Liver (tissue), 9 donors: Measurements from ENCODE around the gene UGT1A7. TPM values are rescaled to one million over a fixed set of nuclear protein-coding genes. Genes with fewer than 3 reads are reported as not detected.
A peak's percentile ranks its signal among the peaks of the same experiment; 100 is the strongest.

ENCODE experiments used
- DNase-seq: peaks from one replicate; pipeline ENCODE4 v3.0.0-alpha.2; 2017; ENCODE audit warnings: low spot score
- H3K27ac ChIP-seq, 2 donors: one replicate each; pipeline ENCODE4 v1.7.0; 2013; ENCODE audit warnings: inconsistent platforms in 2 of 2, low read length in 2 of 2, control low read depth in 1 of 2, low read depth in 1 of 2, mild to moderate bottlenecking in 1 of 2
- H3K27me3 ChIP-seq, 4 donors: one replicate each; pipeline versions ENCODE4 v1.6.1 to v1.7.0; 2013; ENCODE audit warnings: low read length in 3 of 4, inconsistent platforms in 1 of 4, mild to moderate bottlenecking in 1 of 4, moderate library complexity in 1 of 4; ENCODE audit not compliant: control insufficient read depth in 4 of 4, insufficient read depth in 4 of 4
- H3K36me3 ChIP-seq, 4 donors: one replicate each; pipeline versions ENCODE4 v1.6.1 to v1.7.0; 2013; ENCODE audit warnings: low read length in 3 of 4, mild to moderate bottlenecking in 3 of 4, low read depth in 1 of 4, moderate library complexity in 1 of 4; ENCODE audit not compliant: control insufficient read depth in 4 of 4, insufficient read depth in 3 of 4
- H3K4me1 ChIP-seq, 4 donors: one replicate each; pipeline versions ENCODE4 v1.6.1 to v1.7.0; 2013; ENCODE audit warnings: low read length in 3 of 4, mild to moderate bottlenecking in 3 of 4, moderate library complexity in 1 of 4; ENCODE audit not compliant: control insufficient read depth in 4 of 4, insufficient read depth in 4 of 4
- H3K4me3 ChIP-seq, 3 donors: one replicate each; pipeline versions ENCODE4 v1.6.1 to v1.7.0; 2013; ENCODE audit warnings: low read length in 3 of 3, control low read depth in 1 of 3, low read depth in 1 of 3, mild to moderate bottlenecking in 1 of 3
- H3K9ac ChIP-seq, 2 donors: one replicate each; pipeline ENCODE4 v1.7.0; 2013; ENCODE audit warnings: low read length in 2 of 2, mild to moderate bottlenecking in 2 of 2, moderate library complexity in 2 of 2, control low read depth in 1 of 2, low read depth in 1 of 2
- H3K9me3 ChIP-seq, 4 donors: one replicate each; pipeline versions ENCODE4 v1.6.1 to v1.7.0; 2013; ENCODE audit warnings: low read length in 3 of 4; ENCODE audit not compliant: control insufficient read depth in 4 of 4
- EGR1 ChIP-seq, 2 donors: IDR thresholded peaks; 2 replicates each; pipeline ENCODE4 v1.6.1; 2016 to 2018; ENCODE audit warnings: antibody characterized with exemption in 2 of 2, low read depth in 2 of 2
- FOXA1 ChIP-seq: IDR thresholded peaks from 2 replicates; pipeline ENCODE4 v1.6.1; 2016; ENCODE audit warnings: antibody characterized with exemption
- FOXA2 ChIP-seq: IDR thresholded peaks from 2 replicates; pipeline ENCODE4 v1.6.1; 2016; ENCODE audit warnings: antibody characterized with exemption
- GABPA ChIP-seq, 2 donors: IDR thresholded peaks in 1 of 2; conservative IDR thresholded peaks in 1 of 2; 2 replicates each; pipeline ENCODE4 v1.6.1; 2016; ENCODE audit warnings: antibody characterized with exemption in 2 of 2, mild to moderate bottlenecking in 1 of 2, moderate library complexity in 1 of 2
- HNF4A ChIP-seq, 2 donors: conservative IDR thresholded peaks; 2 replicates each; pipeline ENCODE4 v1.6.1; 2016; ENCODE audit warnings: antibody characterized with exemption in 2 of 2, mild to moderate bottlenecking in 2 of 2
- HNF4G ChIP-seq: IDR thresholded peaks from 2 replicates; pipeline ENCODE4 v1.6.1; 2016; ENCODE audit warnings: antibody characterized with exemption
- JUND ChIP-seq, 2 donors: IDR thresholded peaks; 2 replicates each; pipeline ENCODE4 v1.6.1; 2016; ENCODE audit warnings: antibody characterized with exemption in 2 of 2
- MAX ChIP-seq: IDR thresholded peaks from 2 replicates; pipeline ENCODE4 v1.6.1; 2016; ENCODE audit warnings: antibody characterized with exemption
- NR2F2 ChIP-seq: IDR thresholded peaks from 2 replicates; pipeline ENCODE4 v1.6.1; 2016; ENCODE audit warnings: antibody characterized with exemption
- RAD21 ChIP-seq, 2 donors: IDR thresholded peaks; 2 replicates each; pipeline ENCODE4 v1.6.1; 2016; ENCODE audit warnings: antibody characterized with exemption in 2 of 2, mild to moderate bottlenecking in 2 of 2
- RXRA ChIP-seq, 2 donors: IDR thresholded peaks; 2 replicates each; pipeline ENCODE4 v1.6.1; 2017 to 2018; ENCODE audit warnings: antibody characterized with exemption in 2 of 2, mild to moderate bottlenecking in 1 of 2
- SP1 ChIP-seq: IDR thresholded peaks from 2 replicates; pipeline ENCODE4 v1.6.1; 2018; ENCODE audit warnings: antibody characterized with exemption, mild to moderate bottlenecking
- YY1 ChIP-seq: IDR thresholded peaks from 2 replicates; pipeline ENCODE4 v1.6.1; 2016; ENCODE audit warnings: antibody characterized with exemption, mild to moderate bottlenecking
- WGBS: extraction: QIAGEN DNeasy Blood & Tissue Kit; methylation state at CpG from one replicate; pipeline ENCODE4 v1.1.7; 2013; 5-methylcytosine and 5-hydroxymethylcytosine counted together
- polyA plus RNA-seq, 2 donors: library from polyadenylated mRNA; stranded (reverse) in 1 of 2; unstranded in 1 of 2; fragments of 200-250 nt in 1 of 2; fragments of >200 nt in 1 of 2; fragmentation: Nextera tagmentation in 1 of 2; extraction: Ambion mirVana in 1 of 2; gene quantifications; one replicate each; pipeline versions ENCODE4 v1.2.1 to v1.2.3, GENCODE V29; 2013 to 2015
- total RNA-seq, 2 donors: library from RNA; depleted of rRNA; stranded (reverse); fragments of >200 nt; gene quantifications; one replicate each; pipeline ENCODE4 v1.2.3, GENCODE V29; 2014
- TF ChIP-seq, protein P1 (sequence below): IDR thresholded peaks from 2 replicates; pipeline ENCODE4 v1.6.1; 2016; ENCODE audit warnings: antibody characterized with exemption, mild to moderate bottlenecking
- TF ChIP-seq, protein P2 (sequence below): fragments of 150-350 bp; IDR thresholded peaks from 2 replicates; pipeline ENCODE4 v1.5.1; 2017; ENCODE audit warnings: improper control_type of control experiment, low read depth, low read length; ENCODE audit not compliant: missing input control
- TF ChIP-seq, protein P3 (sequence below): IDR thresholded peaks from 2 replicates; pipeline ENCODE4 v1.6.1; 2016; ENCODE audit warnings: antibody characterized with exemption
- TF ChIP-seq, protein P4 (sequence below): IDR thresholded peaks from 2 replicates; pipeline ENCODE4 v1.6.1; 2016; ENCODE audit warnings: antibody characterized with exemption
- donor health status: healthy.
- donor health status: healthy.
- donor health status: healthy.
- donor health status: healthy.
- donor health status: healthy.

The UGT1A7 gene
- total and polyA plus RNA-seq, 4 donors = 0.02 to 2.2 (median 0.38) TPM; not detected in 1

- TF ChIP-seq, protein P1, sequence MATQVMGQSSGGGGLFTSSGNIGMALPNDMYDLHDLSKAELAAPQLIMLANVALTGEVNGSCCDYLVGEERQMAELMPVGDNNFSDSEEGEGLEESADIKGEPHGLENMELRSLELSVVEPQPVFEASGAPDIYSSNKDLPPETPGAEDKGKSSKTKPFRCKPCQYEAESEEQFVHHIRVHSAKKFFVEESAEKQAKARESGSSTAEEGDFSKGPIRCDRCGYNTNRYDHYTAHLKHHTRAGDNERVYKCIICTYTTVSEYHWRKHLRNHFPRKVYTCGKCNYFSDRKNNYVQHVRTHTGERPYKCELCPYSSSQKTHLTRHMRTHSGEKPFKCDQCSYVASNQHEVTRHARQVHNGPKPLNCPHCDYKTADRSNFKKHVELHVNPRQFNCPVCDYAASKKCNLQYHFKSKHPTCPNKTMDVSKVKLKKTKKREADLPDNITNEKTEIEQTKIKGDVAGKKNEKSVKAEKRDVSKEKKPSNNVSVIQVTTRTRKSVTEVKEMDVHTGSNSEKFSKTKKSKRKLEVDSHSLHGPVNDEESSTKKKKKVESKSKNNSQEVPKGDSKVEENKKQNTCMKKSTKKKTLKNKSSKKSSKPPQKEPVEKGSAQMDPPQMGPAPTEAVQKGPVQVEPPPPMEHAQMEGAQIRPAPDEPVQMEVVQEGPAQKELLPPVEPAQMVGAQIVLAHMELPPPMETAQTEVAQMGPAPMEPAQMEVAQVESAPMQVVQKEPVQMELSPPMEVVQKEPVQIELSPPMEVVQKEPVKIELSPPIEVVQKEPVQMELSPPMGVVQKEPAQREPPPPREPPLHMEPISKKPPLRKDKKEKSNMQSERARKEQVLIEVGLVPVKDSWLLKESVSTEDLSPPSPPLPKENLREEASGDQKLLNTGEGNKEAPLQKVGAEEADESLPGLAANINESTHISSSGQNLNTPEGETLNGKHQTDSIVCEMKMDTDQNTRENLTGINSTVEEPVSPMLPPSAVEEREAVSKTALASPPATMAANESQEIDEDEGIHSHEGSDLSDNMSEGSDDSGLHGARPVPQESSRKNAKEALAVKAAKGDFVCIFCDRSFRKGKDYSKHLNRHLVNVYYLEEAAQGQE = no peak
- TF ChIP-seq HNF4G (no peak), FOXA1 (no peak)
Observed at GRCh38 chr2:233692648-233693047, 10.9 kb downstream of the UGT1A7 start, which contains the start of gene UGT1A6 (continued).

DNA sequence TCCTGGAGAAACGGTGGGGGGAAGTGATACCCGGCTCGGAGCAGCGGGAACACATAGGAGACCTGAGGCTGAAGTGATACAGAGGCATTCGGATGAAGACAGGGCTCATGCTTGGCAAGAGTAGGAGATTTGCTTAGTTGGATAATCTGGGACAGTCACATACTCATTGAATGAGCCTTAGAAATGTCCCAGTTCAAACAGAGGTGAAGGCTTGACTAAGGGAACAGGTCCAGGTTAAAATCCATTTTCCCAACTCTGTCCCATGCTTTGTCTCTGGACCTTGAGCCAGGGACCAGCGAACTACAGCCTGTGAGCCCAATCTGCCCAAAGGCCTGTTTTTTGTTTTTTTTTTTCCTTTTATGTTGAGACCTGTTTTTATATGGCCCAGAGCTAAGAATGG lies 12.3 kb downstream of the UGT1A7 start:
- Histone ChIP-seq H3K4me3 (peak overlapping the region in 2 of 3 donors; percentile 34 to 56), H3K4me1 (peaks cover 3 to 48% (median 31%) of the 10 kb centered on the region in 4 donors), H3K36me3 (no peaks in the 10 kb centered on the region), H3K9ac (peak overlapping the region in 1 of 2 donors; percentile 90), H3K27ac (peak overlapping the region; percentile 53 to 76), H3K9me3 (no peaks in the 10 kb centered on the region), H3K27me3 (no peaks in the 10 kb centered on the region)
- WGBS = 25% methylated on average over 6 of the region's 6 CpGs
- TF ChIP-seq, protein P2, sequence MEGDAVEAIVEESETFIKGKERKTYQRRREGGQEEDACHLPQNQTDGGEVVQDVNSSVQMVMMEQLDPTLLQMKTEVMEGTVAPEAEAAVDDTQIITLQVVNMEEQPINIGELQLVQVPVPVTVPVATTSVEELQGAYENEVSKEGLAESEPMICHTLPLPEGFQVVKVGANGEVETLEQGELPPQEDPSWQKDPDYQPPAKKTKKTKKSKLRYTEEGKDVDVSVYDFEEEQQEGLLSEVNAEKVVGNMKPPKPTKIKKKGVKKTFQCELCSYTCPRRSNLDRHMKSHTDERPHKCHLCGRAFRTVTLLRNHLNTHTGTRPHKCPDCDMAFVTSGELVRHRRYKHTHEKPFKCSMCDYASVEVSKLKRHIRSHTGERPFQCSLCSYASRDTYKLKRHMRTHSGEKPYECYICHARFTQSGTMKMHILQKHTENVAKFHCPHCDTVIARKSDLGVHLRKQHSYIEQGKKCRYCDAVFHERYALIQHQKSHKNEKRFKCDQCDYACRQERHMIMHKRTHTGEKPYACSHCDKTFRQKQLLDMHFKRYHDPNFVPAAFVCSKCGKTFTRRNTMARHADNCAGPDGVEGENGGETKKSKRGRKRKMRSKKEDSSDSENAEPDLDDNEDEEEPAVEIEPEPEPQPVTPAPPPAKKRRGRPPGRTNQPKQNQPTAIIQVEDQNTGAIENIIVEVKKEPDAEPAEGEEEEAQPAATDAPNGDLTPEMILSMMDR = no peak
- TF ChIP-seq EGR1 (IDR thresholded peaks at IDR 0.05; ENCODE audit: low read depth in 2 of 2) (no peak), HNF4G (peak; percentile 98), JUND (IDR thresholded peaks at IDR 0.05) (peak; percentile 63 to 84), SP1 (peak; percentile 96), GABPA (IDR thresholded peaks at IDR 0.05 in 1 of 2, conservative IDR thresholded peaks at IDR 0.05 in 1 of 2) (no peak), HNF4A (conservative IDR thresholded peaks at IDR 0.05) (peak; percentile 99 to 100), NR2F2 (peak; percentile 88), YY1 (peak; percentile 76), FOXA2 (peak; percentile 62), RXRA (IDR thresholded peaks at IDR 0.05) (peak; percentile 99), RAD21 (IDR thresholded peaks at IDR 0.05) (peak; percentile 30 to 60), FOXA1 (peak; percentile 76), MAX (peak; percentile 52)
- TF ChIP-seq, protein P3, sequence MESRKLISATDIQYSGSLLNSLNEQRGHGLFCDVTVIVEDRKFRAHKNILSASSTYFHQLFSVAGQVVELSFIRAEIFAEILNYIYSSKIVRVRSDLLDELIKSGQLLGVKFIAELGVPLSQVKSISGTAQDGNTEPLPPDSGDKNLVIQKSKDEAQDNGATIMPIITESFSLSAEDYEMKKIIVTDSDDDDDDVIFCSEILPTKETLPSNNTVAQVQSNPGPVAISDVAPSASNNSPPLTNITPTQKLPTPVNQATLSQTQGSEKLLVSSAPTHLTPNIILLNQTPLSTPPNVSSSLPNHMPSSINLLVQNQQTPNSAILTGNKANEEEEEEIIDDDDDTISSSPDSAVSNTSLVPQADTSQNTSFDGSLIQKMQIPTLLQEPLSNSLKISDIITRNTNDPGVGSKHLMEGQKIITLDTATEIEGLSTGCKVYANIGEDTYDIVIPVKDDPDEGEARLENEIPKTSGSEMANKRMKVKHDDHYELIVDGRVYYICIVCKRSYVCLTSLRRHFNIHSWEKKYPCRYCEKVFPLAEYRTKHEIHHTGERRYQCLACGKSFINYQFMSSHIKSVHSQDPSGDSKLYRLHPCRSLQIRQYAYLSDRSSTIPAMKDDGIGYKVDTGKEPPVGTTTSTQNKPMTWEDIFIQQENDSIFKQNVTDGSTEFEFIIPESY = peak; percentile 79
- TF ChIP-seq, protein P4, sequence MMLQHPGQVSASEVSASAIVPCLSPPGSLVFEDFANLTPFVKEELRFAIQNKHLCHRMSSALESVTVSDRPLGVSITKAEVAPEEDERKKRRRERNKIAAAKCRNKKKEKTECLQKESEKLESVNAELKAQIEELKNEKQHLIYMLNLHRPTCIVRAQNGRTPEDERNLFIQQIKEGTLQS = peak; percentile 47
- TF ChIP-seq, protein P1 = no peak
- DNase-seq = no peak
